MM.1S (cell line): ENCODE data around the gene P3H2.

Source experiments
- CTCF ChIP-seq: fragments of 300-600 bp; sonication (generic); IDR thresholded peaks from 2 replicates; pipeline ENCODE4 v1.5.1; 2016; ENCODE audit warnings: antibody characterized with exemption, low read length, mixed read lengths
- EZH2phosphoT487 ChIP-seq: fragments of 300-600 bp; sonication (generic); IDR thresholded peaks from 2 replicates; pipeline ENCODE4 v1.6.1; 2018; ENCODE audit warnings: antibody characterized with exemption, low read length

GRCh38 chr3:190027116-190027515, 93.6 kb downstream of the P3H2 start:
- TF ChIP-seq CTCF (no peak), EZH2phosphoT487 (no peak)
